Stimulated activated naive CD4-positive, alpha-beta T cell (primary cell): ENCODE measurements around the gene UEVLD.

Experiments
- DNase-seq, 6 experiments: peaks; one replicate each; lab custom pipeline; 2025; lab: John Stamatoyannopoulos, UW

UEVLD gene

GRCh38 chr11:18498039-18498438 is 90.5 kb downstream of the UEVLD start:
- DNase-seq = no peak

- DNase-seq = no peak
These were observed 92.8 kb downstream of the UEVLD start for GRCh38 chr11:18495703-18496102.

GRCh38 chr11:18495271-18495670 is 93.3 kb downstream of the UEVLD start:
- no peak for DNase-seq

- DNase-seq = no peak
These were observed 95.2 kb downstream of the UEVLD start for GRCh38 chr11:18493310-18493709.

GRCh38 chr11:18492888-18493287 is 95.6 kb downstream of the UEVLD start:
- DNase-seq = no peak

- DNase-seq = no peak
These were observed 96.6 kb downstream of the UEVLD start for GRCh38 chr11:18491924-18492323.

- DNase-seq = no peak
These were observed 97.6 kb downstream of the UEVLD start for GRCh38 chr11:18490736-18491485.

- no peak for DNase-seq
These were observed 98.2 kb downstream of the UEVLD start for GRCh38 chr11:18490319-18490718.

GRCh38 chr11:18485913-18486528 is 102.5 kb downstream of the UEVLD start:
- no peak for DNase-seq
